ENCODE data around the gene FHL2.
"Not testable (repeated sequence)": the region's sequence is repeated elsewhere in the genome, so short reads cannot be mapped to it uniquely, and the experiment has no call there.

The FHL2 gene

DNA sequence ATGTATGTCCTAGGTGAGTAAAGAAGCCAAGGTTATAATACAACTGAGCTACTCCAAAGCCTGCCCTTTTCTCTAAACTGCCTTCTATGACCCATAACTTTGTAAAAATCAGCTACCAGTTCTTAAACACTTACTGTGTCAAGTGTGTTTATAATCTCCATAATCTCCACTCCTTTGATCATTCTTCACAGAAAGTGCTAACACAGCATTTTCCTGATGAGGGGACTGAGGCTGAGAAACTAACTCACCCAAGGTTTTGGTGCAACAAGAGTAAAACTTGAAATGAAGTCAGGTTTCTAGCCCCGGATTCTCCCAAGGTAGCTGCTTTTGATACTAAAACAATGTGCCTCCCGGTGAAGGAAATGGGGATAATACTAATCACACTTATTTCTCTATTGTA lies 63.4 kb downstream of the FHL2 start:
- no peak for DNase-seq

DNA sequence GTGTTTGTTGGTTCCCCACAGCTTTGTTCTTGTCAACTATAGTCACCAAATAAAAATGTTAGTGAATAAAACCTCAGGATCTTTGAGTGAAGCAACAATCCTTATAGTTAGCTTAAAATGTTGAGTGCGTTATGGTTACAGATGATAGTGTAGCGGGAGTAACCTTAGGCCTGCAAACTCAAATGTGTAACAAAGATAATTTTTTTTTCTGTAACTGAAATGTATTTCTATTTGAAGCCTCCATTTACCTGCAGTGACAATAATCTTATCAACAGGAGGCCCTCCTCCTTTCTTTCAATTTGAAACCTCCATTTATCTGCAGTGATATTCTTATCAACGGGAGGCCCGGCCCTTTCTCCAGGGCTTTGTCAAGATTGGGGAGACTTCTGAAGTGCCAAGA lies 64.6 kb downstream of the FHL2 start:
- DNase-seq: no peak

DNA sequence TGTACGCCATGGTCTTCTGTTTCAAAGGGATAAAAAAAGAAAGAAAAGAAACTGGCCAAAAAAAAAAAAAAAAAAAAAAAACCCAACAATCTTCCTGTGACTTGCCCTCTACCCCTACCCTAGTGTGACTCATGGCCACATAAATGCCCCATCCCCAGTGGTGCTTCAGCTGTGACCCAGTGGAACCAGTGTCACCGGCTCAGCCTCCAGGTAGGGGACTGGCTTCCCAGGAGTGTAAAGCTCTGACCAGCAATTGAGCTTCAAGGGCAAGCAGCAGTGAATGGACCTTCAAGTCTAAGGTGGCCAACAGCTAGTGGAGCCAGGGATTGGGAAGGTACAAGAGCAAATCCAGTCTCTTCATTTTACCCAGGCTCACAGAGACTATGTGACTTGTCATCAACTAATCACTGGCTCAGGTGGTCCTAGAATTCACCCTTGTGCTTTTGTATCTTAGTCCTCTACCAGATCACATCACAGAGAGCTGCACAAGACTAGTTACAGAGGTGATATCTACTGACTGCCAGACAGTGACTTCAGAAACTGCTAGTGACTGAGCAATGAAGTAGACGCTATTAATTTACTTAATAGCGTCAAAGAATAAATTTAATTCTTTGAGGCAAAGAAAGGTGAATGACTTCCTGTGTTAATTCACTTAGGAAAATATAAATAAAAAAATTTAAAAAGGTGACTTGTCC lies 68.0 kb downstream of the FHL2 start:
- DNase-seq: no peak

GRCh38 chr2:105329561-105330495 lies 69.0 kb downstream of the FHL2 start, which contains the start of gene TGFBRAP1:
TGFBRAP1 (minus strand) TSS chr2:105329735; CDS start chr2:105308301, 21,434 bp downstream.
- no peak for DNase-seq

GRCh38 chr2:105329197-105329554 lies 69.7 kb downstream of the FHL2 start:
- no peak for DNase-seq

- no peak for DNase-seq
Observed at GRCh38 chr2:105328281-105329196, 70.3 kb downstream of the FHL2 start.

DNA sequence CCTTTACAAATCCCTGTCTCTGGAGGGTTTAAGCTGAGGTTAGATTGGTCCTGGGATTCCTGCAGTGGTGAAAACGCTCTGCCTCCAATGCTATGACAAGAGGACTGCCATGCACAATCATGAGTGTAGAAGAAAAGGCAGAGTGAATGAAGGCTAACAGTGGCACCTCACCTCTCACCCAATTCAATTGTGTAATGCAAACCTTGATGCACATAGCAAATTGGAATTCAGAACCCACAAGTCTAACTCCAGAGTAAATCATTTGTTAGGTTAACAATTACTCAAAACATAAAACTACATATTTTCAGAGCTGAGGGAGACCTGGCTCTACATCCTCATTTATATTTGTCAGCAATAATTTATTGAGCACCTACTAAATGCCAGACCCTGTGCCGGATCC lies 71.2 kb downstream of the FHL2 start:
- DNase-seq: no peak

- DNase-seq: not testable (repeated sequence)
Observed at GRCh38 chr2:105327271-105327670, 71.6 kb downstream of the FHL2 start.

DNA sequence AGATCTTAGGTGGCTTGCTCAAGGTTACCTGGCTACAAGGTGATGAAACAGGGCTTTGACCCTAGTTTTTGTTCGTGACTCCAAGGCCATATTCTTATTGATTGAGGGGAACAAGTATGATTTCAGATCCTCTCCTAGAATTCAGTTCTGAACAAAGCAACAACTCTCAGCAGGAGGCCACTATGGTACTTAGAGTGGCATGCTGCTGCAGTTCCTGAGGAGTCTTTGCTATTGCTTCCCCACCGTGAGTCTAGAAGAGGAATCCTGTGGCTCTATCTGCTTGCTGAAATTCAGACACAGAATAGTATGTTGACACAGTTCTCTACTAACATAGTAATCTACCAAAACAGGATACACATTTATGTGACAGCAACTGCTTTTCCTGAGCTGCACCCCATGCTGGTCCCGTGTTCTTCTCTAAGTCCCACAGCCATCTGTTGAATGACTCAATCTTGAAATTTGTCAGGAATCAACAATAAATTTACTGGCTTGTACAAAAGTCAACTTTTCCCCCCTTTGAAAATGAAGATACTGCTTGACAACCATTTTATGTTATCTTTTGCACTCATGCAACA lies 73.4 kb downstream of the FHL2 start:
- DNase-seq: no peak

DNA sequence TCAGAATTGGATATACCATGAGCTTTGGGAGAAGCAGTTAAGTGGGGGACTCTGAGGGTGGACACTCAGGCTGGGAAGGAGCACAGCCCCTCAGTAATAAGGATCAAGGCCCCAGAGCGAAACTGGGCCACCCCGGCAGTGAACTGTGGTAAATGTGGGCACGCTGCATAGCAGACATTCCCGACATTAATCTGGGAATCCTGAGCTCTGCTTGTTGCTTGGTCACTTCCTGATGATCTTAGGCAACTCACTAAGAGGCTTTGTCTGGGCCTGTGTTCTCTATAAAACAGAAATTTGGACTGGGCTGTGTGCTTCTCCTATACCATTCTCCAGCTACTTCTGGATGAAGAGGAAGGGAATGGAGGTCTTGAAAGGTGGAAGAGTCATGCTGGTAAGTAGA lies 74.1 kb downstream of the FHL2 start:
- DNase-seq: no peak

DNA sequence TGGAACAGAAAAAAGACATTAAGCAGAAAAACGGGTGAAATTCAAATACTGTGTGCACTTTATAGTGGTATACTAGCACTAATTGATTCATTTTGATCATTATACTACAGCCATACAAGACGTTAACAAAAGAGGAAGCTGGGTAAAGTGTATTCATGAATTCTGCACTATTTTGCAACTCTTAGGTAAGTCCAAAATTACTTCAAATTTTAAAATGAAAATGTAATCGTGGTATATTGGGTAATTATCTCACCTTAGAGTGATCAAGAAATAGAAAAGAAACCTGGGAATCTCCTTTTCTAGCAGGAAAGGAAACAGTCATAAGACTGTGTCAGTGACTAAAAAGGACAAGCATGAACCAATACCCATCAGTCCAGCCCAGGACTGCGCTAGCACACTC lies 74.8 kb downstream of the FHL2 start:
- no peak for DNase-seq

DNA sequence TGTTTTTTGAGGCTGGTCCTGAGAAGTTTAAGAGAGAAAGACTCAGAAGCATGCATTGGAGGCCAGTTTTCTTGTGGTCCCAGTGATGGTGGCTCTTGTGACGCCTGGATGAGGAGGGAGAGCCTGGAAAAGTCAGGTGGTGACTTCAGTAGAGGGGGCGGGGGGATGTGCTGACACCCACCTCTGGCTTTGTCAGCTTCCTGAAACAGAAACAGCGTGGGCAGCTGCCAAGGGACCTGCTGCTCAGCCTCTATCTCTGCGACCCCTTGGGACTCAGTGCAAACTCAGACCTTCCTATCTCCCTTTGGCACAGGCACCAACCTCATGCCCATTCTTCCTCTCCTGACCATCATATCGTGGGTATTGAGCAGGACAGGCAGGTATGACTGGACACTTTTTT lies 75.7 kb downstream of the FHL2 start:
- no peak for DNase-seq

DNA sequence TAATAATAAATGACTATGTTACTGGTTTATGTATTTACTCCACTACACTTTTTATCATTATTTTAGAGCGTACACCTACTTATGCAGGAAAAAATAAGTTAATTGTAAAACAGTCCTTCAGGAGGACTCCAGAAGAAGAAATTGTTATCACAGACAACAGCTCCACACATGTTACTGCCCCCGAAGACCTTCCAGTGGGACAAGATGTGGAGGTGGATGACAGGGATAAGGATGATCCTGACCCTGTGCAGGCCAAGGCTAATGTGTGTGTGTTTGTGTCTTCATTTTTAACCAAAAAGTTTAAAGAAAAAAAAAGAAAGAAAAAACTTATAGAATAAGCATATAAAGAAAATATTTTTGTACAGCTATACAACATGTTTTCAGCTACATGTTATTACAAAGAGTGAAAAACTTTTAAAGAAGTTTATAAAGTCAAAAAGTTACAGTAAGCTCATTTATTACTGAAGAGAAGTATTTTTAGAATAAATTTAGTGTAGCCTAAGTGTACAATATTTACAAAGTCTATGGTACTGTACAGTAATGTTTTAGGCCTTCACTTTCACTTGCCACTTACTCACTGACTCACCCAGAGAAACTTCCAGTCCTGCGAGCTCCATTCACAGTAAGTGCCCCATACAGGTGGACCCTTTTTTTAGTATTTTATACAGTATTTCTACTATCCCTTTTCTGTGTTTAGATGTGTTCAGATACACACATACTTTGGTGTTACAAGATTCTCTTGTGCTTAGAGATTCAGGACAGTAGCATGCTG lies 76.8 kb downstream of the FHL2 start:
- no peak for DNase-seq

GRCh38 chr2:105320651-105321215 lies 78.1 kb downstream of the FHL2 start:
- no peak for DNase-seq

DNA sequence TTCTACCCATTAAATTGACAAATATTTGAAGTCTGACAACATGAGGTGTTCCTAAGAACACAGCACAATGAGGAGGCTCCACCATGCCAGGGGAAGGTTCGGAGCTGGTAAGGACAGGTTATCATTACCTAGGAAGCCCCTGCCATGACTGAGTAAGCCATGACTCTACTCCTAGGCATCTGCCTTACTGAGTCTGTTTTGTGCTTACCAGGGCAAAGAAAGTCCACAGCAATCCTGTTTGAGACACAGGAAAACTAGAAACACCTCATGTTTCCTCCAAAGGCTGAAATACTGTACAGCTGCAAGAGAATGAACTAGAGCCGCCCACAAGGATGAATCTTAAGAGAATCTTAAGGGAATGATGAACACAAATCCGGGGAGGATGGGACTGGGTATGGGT lies 80.9 kb downstream of the FHL2 start:
- DNase-seq: no peak

GRCh38 chr2:105315314-105315713 lies 83.5 kb downstream of the FHL2 start:
- DNase-seq: no peak

- DNase-seq: no peak
Observed at GRCh38 chr2:105313877-105314276, 85.0 kb downstream of the FHL2 start.

Measured in NCI-H748 treated with DMSO at 0.1 percent for 48 hours (cell line).